ENCODE results near the gene ABCB8. TPM values are rescaled to one million over a fixed set of nuclear protein-coding genes. Genes with fewer than 3 reads are reported as not detected.

ABCB8 gene
- total and polyA plus RNA-seq, 9 of the 15 experiments (the other 6 are each of a cell fraction or from before 2014, with no cell fraction given): 7.6 to 106 (median 36.3) TPM

DNA sequence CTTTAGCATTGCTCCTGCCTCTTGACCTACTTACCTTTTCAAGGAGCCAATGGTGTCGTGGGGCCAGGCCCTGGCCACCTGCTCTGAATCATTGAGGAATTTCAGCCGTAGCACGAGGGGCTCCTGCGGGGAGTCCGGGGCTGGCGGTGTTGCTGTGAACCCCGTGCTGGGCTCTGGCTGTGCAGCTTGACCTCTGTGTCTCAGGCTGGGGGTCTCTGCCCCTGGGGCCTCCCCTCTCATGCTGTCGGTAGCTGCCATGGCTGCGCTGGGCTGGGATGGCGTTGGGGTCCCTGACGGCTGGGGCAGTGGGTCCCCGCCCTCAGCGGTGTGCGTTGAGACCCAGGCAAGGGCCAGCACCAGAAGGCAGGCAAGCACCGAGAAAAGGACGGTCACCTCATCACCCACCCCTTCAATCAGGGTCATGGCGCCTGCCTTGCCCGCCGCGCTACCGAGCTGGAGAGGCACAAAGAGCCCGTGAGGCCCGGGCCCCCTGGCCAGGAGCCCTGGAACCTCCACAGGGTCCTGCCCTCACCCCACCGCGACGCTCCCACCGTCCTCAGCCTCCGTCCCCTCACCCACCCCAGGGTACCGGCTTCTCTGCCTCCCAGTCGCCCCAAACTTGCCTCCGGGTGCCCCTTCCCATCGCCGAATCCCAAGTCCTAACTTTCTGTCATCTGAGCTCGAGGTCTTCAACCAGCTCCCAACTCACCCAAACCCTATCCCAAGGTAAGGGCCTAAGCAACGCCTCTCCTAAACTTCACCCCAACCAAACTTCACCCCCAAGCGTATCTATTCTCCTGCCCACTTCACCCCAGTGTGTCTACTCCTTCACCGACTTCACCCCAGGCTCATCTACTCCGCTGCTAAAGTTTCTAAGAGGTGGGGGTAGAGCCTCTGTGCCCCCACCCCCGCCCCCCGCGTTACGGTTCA is 54.2 kb downstream of the ABCB8 start (continued):
- TF ChIP-seq, protein P1, sequence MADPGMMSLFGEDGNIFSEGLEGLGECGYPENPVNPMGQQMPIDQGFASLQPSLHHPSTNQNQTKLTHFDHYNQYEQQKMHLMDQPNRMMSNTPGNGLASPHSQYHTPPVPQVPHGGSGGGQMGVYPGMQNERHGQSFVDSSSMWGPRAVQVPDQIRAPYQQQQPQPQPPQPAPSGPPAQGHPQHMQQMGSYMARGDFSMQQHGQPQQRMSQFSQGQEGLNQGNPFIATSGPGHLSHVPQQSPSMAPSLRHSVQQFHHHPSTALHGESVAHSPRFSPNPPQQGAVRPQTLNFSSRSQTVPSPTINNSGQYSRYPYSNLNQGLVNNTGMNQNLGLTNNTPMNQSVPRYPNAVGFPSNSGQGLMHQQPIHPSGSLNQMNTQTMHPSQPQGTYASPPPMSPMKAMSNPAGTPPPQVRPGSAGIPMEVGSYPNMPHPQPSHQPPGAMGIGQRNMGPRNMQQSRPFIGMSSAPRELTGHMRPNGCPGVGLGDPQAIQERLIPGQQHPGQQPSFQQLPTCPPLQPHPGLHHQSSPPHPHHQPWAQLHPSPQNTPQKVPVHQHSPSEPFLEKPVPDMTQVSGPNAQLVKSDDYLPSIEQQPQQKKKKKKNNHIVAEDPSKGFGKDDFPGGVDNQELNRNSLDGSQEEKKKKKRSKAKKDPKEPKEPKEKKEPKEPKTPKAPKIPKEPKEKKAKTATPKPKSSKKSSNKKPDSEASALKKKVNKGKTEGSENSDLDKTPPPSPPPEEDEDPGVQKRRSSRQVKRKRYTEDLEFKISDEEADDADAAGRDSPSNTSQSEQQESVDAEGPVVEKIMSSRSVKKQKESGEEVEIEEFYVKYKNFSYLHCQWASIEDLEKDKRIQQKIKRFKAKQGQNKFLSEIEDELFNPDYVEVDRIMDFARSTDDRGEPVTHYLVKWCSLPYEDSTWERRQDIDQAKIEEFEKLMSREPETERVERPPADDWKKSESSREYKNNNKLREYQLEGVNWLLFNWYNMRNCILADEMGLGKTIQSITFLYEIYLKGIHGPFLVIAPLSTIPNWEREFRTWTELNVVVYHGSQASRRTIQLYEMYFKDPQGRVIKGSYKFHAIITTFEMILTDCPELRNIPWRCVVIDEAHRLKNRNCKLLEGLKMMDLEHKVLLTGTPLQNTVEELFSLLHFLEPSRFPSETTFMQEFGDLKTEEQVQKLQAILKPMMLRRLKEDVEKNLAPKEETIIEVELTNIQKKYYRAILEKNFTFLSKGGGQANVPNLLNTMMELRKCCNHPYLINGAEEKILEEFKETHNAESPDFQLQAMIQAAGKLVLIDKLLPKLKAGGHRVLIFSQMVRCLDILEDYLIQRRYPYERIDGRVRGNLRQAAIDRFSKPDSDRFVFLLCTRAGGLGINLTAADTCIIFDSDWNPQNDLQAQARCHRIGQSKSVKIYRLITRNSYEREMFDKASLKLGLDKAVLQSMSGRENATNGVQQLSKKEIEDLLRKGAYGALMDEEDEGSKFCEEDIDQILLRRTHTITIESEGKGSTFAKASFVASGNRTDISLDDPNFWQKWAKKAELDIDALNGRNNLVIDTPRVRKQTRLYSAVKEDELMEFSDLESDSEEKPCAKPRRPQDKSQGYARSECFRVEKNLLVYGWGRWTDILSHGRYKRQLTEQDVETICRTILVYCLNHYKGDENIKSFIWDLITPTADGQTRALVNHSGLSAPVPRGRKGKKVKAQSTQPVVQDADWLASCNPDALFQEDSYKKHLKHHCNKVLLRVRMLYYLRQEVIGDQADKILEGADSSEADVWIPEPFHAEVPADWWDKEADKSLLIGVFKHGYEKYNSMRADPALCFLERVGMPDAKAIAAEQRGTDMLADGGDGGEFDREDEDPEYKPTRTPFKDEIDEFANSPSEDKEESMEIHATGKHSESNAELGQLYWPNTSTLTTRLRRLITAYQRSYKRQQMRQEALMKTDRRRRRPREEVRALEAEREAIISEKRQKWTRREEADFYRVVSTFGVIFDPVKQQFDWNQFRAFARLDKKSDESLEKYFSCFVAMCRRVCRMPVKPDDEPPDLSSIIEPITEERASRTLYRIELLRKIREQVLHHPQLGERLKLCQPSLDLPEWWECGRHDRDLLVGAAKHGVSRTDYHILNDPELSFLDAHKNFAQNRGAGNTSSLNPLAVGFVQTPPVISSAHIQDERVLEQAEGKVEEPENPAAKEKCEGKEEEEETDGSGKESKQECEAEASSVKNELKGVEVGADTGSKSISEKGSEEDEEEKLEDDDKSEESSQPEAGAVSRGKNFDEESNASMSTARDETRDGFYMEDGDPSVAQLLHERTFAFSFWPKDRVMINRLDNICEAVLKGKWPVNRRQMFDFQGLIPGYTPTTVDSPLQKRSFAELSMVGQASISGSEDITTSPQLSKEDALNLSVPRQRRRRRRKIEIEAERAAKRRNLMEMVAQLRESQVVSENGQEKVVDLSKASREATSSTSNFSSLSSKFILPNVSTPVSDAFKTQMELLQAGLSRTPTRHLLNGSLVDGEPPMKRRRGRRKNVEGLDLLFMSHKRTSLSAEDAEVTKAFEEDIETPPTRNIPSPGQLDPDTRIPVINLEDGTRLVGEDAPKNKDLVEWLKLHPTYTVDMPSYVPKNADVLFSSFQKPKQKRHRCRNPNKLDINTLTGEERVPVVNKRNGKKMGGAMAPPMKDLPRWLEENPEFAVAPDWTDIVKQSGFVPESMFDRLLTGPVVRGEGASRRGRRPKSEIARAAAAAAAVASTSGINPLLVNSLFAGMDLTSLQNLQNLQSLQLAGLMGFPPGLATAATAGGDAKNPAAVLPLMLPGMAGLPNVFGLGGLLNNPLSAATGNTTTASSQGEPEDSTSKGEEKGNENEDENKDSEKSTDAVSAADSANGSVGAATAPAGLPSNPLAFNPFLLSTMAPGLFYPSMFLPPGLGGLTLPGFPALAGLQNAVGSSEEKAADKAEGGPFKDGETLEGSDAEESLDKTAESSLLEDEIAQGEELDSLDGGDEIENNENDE (IDR thresholded peaks at IDR 0.05; ENCODE audit: low read depth, low read length): no peak
- TF ChIP-seq RBBP5 (IDR thresholded peaks at IDR 0.05; ENCODE audit: borderline replicate concordance, insufficient read depth, low read length, poor library complexity, severe bottlenecking): peak; percentile 49
- no peak for TF ChIP-seq MCM7 (IDR thresholded peaks at IDR 0.05)
- TF ChIP-seq, protein P2, sequence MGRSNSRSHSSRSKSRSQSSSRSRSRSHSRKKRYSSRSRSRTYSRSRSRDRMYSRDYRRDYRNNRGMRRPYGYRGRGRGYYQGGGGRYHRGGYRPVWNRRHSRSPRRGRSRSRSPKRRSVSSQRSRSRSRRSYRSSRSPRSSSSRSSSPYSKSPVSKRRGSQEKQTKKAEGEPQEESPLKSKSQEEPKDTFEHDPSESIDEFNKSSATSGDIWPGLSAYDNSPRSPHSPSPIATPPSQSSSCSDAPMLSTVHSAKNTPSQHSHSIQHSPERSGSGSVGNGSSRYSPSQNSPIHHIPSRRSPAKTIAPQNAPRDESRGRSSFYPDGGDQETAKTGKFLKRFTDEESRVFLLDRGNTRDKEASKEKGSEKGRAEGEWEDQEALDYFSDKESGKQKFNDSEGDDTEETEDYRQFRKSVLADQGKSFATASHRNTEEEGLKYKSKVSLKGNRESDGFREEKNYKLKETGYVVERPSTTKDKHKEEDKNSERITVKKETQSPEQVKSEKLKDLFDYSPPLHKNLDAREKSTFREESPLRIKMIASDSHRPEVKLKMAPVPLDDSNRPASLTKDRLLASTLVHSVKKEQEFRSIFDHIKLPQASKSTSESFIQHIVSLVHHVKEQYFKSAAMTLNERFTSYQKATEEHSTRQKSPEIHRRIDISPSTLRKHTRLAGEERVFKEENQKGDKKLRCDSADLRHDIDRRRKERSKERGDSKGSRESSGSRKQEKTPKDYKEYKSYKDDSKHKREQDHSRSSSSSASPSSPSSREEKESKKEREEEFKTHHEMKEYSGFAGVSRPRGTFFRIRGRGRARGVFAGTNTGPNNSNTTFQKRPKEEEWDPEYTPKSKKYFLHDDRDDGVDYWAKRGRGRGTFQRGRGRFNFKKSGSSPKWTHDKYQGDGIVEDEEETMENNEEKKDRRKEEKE (IDR thresholded peaks at IDR 0.05; ENCODE audit: borderline replicate concordance in 1 of 2, control insufficient read depth in 1 of 2, low read depth in 2 of 2, low read length in 1 of 2): no peak
- peak; percentile 59; the same call in 1 of the 2 replicates for TF ChIP-seq NCOA1 (IDR thresholded peaks at IDR 0.05; ENCODE audit: low read depth)
- TF ChIP-seq, protein P3, sequence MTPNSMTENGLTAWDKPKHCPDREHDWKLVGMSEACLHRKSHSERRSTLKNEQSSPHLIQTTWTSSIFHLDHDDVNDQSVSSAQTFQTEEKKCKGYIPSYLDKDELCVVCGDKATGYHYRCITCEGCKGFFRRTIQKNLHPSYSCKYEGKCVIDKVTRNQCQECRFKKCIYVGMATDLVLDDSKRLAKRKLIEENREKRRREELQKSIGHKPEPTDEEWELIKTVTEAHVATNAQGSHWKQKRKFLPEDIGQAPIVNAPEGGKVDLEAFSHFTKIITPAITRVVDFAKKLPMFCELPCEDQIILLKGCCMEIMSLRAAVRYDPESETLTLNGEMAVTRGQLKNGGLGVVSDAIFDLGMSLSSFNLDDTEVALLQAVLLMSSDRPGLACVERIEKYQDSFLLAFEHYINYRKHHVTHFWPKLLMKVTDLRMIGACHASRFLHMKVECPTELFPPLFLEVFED (CRISPR knock-in tag; conservative IDR thresholded peaks at IDR 0.05): peak; percentile 54; the same call in 1 of the 2 replicates

Measured in K562 (cell line).